ENCODE measurements around the gene CLIC6. TPM values are rescaled to one million over a fixed set of nuclear protein-coding genes. Genes with fewer than 3 reads are reported as not detected.

Gene CLIC6
- total RNA-seq, 1 donor = 0.18 TPM

GRCh38 chr21:34670220-34670961 lies 1.6 kb downstream of the CLIC6 start:
- H3K4me3 ChIP-seq (ENCODE audit: low read depth, low read length) = no peak overlapping the region
- TF ChIP-seq CTCF (IDR thresholded peaks at IDR 0.05; ENCODE audit: insufficient read depth, low read length) = no peak
- no peak for DNase-seq (ENCODE audit: low read depth)

- DNase-seq (ENCODE audit: low read depth) = no peak
- peak; percentile 21 for TF ChIP-seq CTCF (IDR thresholded peaks at IDR 0.05; ENCODE audit: insufficient read depth, low read length)
Measured at GRCh38 chr21:34670962-34671348, 2.2 kb downstream of the CLIC6 start.

DNA sequence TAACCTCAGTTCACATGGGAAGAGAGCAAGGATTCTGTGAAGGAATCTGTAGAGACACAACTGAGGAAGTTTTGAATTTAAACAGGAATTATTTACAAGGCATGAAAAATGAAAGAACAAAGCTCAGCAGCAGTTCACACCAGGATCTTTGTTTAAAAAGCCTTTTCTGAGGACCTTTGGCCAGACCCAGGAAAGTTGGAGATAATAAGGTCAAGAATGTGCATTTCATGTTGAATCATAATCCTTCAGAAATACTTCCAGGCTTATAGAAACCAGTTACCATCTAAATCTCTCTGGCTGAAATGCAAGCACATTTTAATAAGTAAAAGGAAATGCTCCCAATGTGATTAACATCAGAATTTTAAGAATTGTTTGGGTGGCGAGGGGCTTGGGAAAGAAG lies 2.7 kb downstream of the CLIC6 start:
- no peak overlapping the region for H3K4me3 ChIP-seq (ENCODE audit: low read depth, low read length)
- no peak for TF ChIP-seq CTCF (IDR thresholded peaks at IDR 0.05; ENCODE audit: insufficient read depth, low read length)
- no peak for DNase-seq (ENCODE audit: low read depth)

More at GRCh38 chr21:34670962-34671348, 2.2 kb downstream of the CLIC6 start:
- H3K4me3 ChIP-seq (ENCODE audit: low read depth, low read length) = no peak overlapping the region

- TF ChIP-seq CTCF (IDR thresholded peaks at IDR 0.05; ENCODE audit: insufficient read depth, low read length) = no peak
- DNase-seq (ENCODE audit: low read depth) = no peak
- no peak overlapping the region for H3K4me3 ChIP-seq (ENCODE audit: low read depth, low read length)
Measured at GRCh38 chr21:34671891-34672290, 3.1 kb downstream of the CLIC6 start.

DNA sequence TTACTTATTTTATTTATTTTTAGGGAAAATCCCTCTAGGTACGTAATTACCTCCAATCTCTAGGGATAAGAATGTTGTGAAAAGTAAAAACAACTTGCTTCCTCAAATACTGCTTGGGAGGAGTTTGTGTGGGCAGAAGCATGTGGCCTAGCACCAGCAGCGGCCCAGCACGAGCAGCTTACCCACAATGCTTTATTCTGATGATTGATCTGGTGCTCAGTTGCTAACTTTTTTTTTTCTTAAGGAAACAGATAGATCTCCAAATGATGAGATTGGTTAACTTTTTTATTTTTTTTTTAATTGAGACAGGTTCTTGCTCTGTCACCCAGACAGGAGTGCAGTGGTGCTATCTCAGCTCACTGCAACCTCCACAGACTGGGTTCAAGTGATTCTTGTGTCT lies 4.2 kb downstream of the CLIC6 start:
- TF ChIP-seq CTCF (IDR thresholded peaks at IDR 0.05; ENCODE audit: insufficient read depth, low read length) = no peak
- no peak for DNase-seq (ENCODE audit: low read depth)
- no peak overlapping the region for H3K4me3 ChIP-seq (ENCODE audit: low read depth, low read length)

DNA sequence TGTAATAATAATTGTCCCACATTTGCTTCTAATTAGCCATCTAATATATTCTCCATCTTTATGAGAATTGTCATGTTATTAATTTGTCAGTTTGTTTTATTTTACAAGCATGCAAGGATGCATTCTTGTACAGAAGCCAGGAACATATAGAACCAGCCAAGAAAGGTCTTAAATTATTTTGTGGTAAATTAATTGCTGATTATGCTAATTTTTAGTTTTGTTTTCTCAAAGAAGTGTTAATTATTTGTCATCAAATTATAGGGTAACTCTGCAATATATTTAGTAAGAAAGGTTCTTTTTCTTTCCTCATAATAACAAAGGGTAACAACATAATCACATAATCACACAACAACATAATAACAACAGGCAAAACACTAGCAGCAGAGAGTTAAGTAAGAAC lies 5.7 kb downstream of the CLIC6 start:
- H3K4me3 ChIP-seq (ENCODE audit: low read depth, low read length) = no peak overlapping the region
- TF ChIP-seq CTCF (IDR thresholded peaks at IDR 0.05; ENCODE audit: insufficient read depth, low read length) = no peak
- no peak for DNase-seq (ENCODE audit: low read depth)

DNA sequence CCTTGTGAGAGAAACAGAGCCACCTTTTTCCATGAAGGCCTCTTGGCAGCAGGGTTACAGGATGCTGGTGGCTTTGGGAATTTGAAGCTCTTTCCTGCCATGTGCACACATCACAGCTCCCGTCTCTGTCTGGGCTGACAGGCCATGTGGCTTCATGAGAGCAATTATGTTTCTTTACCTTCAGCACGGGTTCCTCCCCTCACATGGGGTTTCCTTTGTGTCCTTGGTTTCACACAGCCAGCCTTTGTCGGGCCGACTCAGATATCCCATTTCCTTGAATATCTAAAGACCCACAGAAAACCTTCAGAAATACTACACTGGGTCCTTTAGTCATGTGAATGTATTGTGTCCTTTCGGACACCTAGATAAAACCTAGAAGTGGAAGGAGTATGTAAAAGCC lies 7.1 kb downstream of the CLIC6 start:
- TF ChIP-seq CTCF (IDR thresholded peaks at IDR 0.05; ENCODE audit: insufficient read depth, low read length) = no peak
- no peak overlapping the region for H3K4me3 ChIP-seq (ENCODE audit: low read depth, low read length)
- DNase-seq (ENCODE audit: low read depth) = no peak
